H9 (cell line): Measurements from ENCODE around the gene TGOLN2. TPM values are rescaled to one million over a fixed set of nuclear protein-coding genes. Genes with fewer than 3 reads are reported as not detected.

Experiments used
- DNase-seq: peaks from one replicate; pipeline ENCODE4 v3.0.0-alpha.2; 2017
- H2AFZ ChIP-seq: one replicate; pipeline ENCODE4 v1.6.1; 2013; ENCODE audit warnings: mild to moderate bottlenecking, low read length, control low read depth, moderate library complexity
- H2AK5ac ChIP-seq: 2 replicates; pipeline ENCODE4 v1.6.1; 2013; ENCODE audit warnings: low read length, control low read depth, mixed read lengths; ENCODE audit not compliant: insufficient read length
- H2BK120ac ChIP-seq: one replicate; pipeline ENCODE4 v1.6.1; 2013; ENCODE audit warnings: low read depth, mild to moderate bottlenecking, low read length, control low read depth, inconsistent platforms; ENCODE audit not compliant: poor library complexity, severe bottlenecking
- H2BK12ac ChIP-seq: 2 replicates; pipeline ENCODE4 v1.6.1; 2013; ENCODE audit warnings: low read length, control low read depth, mixed read lengths, low read depth; ENCODE audit not compliant: insufficient read length
- H2BK15ac ChIP-seq: 2 replicates; pipeline ENCODE4 v1.6.1; 2013; ENCODE audit warnings: low read depth, low read length, control low read depth
- H2BK20ac ChIP-seq: one replicate; pipeline ENCODE4 v1.6.1; 2013; ENCODE audit warnings: low read depth, mild to moderate bottlenecking, low read length, control low read depth, inconsistent platforms; ENCODE audit not compliant: poor library complexity, severe bottlenecking
- H2BK5ac ChIP-seq: 2 replicates; pipeline ENCODE4 v1.6.1; 2013; ENCODE audit warnings: low read length, control low read depth, mixed read lengths; ENCODE audit not compliant: insufficient read length
- H3K14ac ChIP-seq: 2 replicates; pipeline ENCODE4 v1.6.1; 2013; ENCODE audit warnings: low read length, control low read depth; ENCODE audit not compliant: insufficient read depth
- H3K18ac ChIP-seq: 2 replicates; pipeline ENCODE4 v1.6.1; 2013; ENCODE audit warnings: low read depth, mild to moderate bottlenecking, mixed read lengths, low read length, control low read depth; ENCODE audit not compliant: insufficient read length
- H3K23ac ChIP-seq: 2 replicates; pipeline ENCODE4 v1.6.1; 2013; ENCODE audit warnings: low read length, control low read depth, mixed read lengths, low read depth; ENCODE audit not compliant: insufficient read length
- H3K23me2 ChIP-seq: 2 replicates; pipeline ENCODE4 v1.6.1; 2013; ENCODE audit warnings: low read depth, mild to moderate bottlenecking, mixed read lengths, low read length, control low read depth; ENCODE audit not compliant: insufficient read length, poor library complexity, severe bottlenecking
- H3K27ac ChIP-seq: 2 replicates; pipeline ENCODE4 v1.5.1; 2013; ENCODE audit warnings: low read length, control low read depth, mixed read lengths, low read depth; ENCODE audit not compliant: insufficient read length
- H3K27me3 ChIP-seq: 2 replicates; pipeline ENCODE4 v1.6.1; 2013; ENCODE audit warnings: low read length, control low read depth, inconsistent platforms; ENCODE audit not compliant: insufficient read depth
- H3K4ac ChIP-seq: 2 replicates; pipeline ENCODE4 v1.6.1; 2013; ENCODE audit warnings: low read depth, mild to moderate bottlenecking, control low read depth, inconsistent platforms, low read length, moderate library complexity
- H3K4me1 ChIP-seq: 2 replicates; pipeline ENCODE4 v1.6.1; 2013; ENCODE audit warnings: low read length, control low read depth, inconsistent platforms; ENCODE audit not compliant: insufficient read depth
- H3K4me2 ChIP-seq: 2 replicates; pipeline ENCODE4 v1.6.1; 2013; ENCODE audit warnings: low read length, control low read depth, mixed read lengths; ENCODE audit not compliant: insufficient read length, insufficient read depth
- H3K56ac ChIP-seq: 2 replicates; pipeline ENCODE4 v1.6.1; 2013; ENCODE audit warnings: low read depth, mild to moderate bottlenecking, mixed read lengths, low read length, control low read depth; ENCODE audit not compliant: insufficient read length
- H3K79me1 ChIP-seq: 2 replicates; pipeline ENCODE4 v1.6.1; 2013; ENCODE audit warnings: low read depth, mild to moderate bottlenecking, moderate library complexity, low read length, control low read depth, inconsistent platforms; ENCODE audit not compliant: insufficient read depth, poor library complexity, severe bottlenecking
- H3K79me2 ChIP-seq: 2 replicates; pipeline ENCODE4 v1.6.1; 2013; ENCODE audit warnings: low read length, control low read depth, inconsistent platforms; ENCODE audit not compliant: insufficient read depth
- H3K9ac ChIP-seq: 2 replicates; pipeline ENCODE4 v1.6.1; 2013; ENCODE audit warnings: low read length, control low read depth, mixed read lengths; ENCODE audit not compliant: insufficient read length; ENCODE audit errors: extremely low read depth
- H3K9me3 ChIP-seq: one replicate; pipeline ENCODE4 v1.6.1; 2013; ENCODE audit warnings: low read depth, low read length, inconsistent platforms; ENCODE audit not compliant: control insufficient read depth
- H3T11ph ChIP-seq: one replicate; pipeline ENCODE4 v1.6.1; 2013; ENCODE audit warnings: mild to moderate bottlenecking, low read length, control low read depth, inconsistent platforms
- H4K20me1 ChIP-seq: one replicate; pipeline ENCODE4 v1.6.1; 2013; ENCODE audit not compliant: control insufficient read depth, insufficient read length, insufficient read depth
- H4K5ac ChIP-seq: 2 replicates; pipeline ENCODE4 v1.6.1; 2013; ENCODE audit warnings: low read depth, mild to moderate bottlenecking, mixed read lengths, low read length, control low read depth; ENCODE audit not compliant: insufficient read length
- H4K8ac ChIP-seq: replicated peaks from 2 replicates; pipeline ENCODE4 v1.6.1; 2013; ENCODE audit warnings: low read length, control low read depth, mixed read lengths, low read depth; ENCODE audit not compliant: insufficient read length
- H4K91ac ChIP-seq: 2 replicates; pipeline ENCODE4 v1.6.1; 2013; ENCODE audit warnings: low read depth, mild to moderate bottlenecking, moderate library complexity, mixed read lengths, low read length, control low read depth; ENCODE audit not compliant: insufficient read length
- H3K27ac Mint-ChIP-seq, 3 experiments: 2 replicates in 2 of 3; 3 replicates in 1 of 3; pipeline ENCODE4 v1.8.0; 2020 to 2021; ENCODE audit warnings: mixed read lengths in 3 of 3, mild to moderate bottlenecking in 1 of 3, moderate library complexity in 1 of 3
- H3K27me3 Mint-ChIP-seq: 2 replicates; pipeline ENCODE4 v1.8.0; 2021; ENCODE audit warnings: low read depth, mild to moderate bottlenecking, moderate library complexity, mixed read lengths
- H3K36me3 Mint-ChIP-seq, 3 experiments: 2 replicates in 2 of 3; 3 replicates in 1 of 3; pipeline ENCODE4 v1.8.0; 2020 to 2021; ENCODE audit warnings: low read depth in 3 of 3, mixed read lengths in 3 of 3; ENCODE audit not compliant: insufficient read depth in 1 of 3
- H3K4me1 Mint-ChIP-seq, 2 experiments: 2 replicates each; pipeline ENCODE4 v1.8.0; 2020; ENCODE audit warnings: mixed read lengths in 2 of 2
- H3K4me3 Mint-ChIP-seq, 2 experiments: 2 replicates in 1 of 2; 3 replicates in 1 of 2; pipeline ENCODE4 v1.8.0; 2020 to 2021; ENCODE audit warnings: mild to moderate bottlenecking in 2 of 2, mixed read lengths in 2 of 2, moderate library complexity in 1 of 2
- H3K9me3 Mint-ChIP-seq, 2 experiments: 2 replicates in 1 of 2; 3 replicates in 1 of 2; pipeline ENCODE4 v1.8.0; 2020; ENCODE audit warnings: mild to moderate bottlenecking in 2 of 2, mixed read lengths in 2 of 2, moderate library complexity in 1 of 2
- WGBS: extraction: QIAGEN DNeasy Blood & Tissue Kit; methylation state at CpG from one replicate; pipeline ENCODE4 v1.1.7; 2013; ENCODE audit warnings: missing lambda C conversion rate, low lambda C conversion rate, mixed read lengths; ENCODE audit not compliant: insufficient read length; ENCODE audit errors: extremely low coverage; 5-methylcytosine and 5-hydroxymethylcytosine counted together
- total RNA-seq: library from RNA; stranded (reverse); gene quantifications from 2 replicates; pipeline ENCODE4 v1.2.1, GENCODE V29; 2021
- TF ChIP-seq, protein P1 (sequence below): fragments of 200-600 bp; sonication (generic); conservative IDR thresholded peaks from 3 replicates; pipeline ENCODE4 v1.8.0; 2021; ENCODE audit warnings: antibody characterized with exemption, mild to moderate bottlenecking

Gene TGOLN2
- total RNA-seq, 1 experiment from 2014 or later: 47.8 TPM

- Mint-ChIP-seq H3K4me1 (peaks cover 35 to 44% of the 10 kb centered on the region in 2 experiments), H3K36me3 (peaks cover 21 to 48% (median 41%) of the 10 kb centered on the region in 3 experiments; a peak in 6 of 7 replicates)
- no peak overlapping the region for H3K56ac ChIP-seq
Observed at GRCh38 chr2:85327160-85327821, 498 bp downstream of the TGOLN2 start.

More at GRCh38 chr2:85327160-85327821, 498 bp downstream of the TGOLN2 start:
- H3K9ac ChIP-seq: peak overlapping the region; percentile 80
- H3K27me3 Mint-ChIP-seq: no peaks in the 10 kb centered on the region; the same call in 1 of the 2 replicates
- peak; percentile 41 for DNase-seq
- H2AK5ac ChIP-seq: no peak overlapping the region
- H4K91ac ChIP-seq: no peak overlapping the region
- H3K18ac ChIP-seq: no peak overlapping the region
- no peak overlapping the region for H2BK12ac ChIP-seq
- H2BK120ac ChIP-seq: no peak overlapping the region
- no peaks in the 10 kb centered on the region; a peak in 1 of 5 replicates for H3K9me3 Mint-ChIP-seq
- peaks cover 16% of the 10 kb centered on the region for H3K79me1 ChIP-seq
- peak overlapping the region; percentile 92 for H3K4me2 ChIP-seq
- H3K27ac ChIP-seq: no peak overlapping the region
- no peak overlapping the region for H2BK5ac ChIP-seq
- no peak overlapping the region for H2BK20ac ChIP-seq
- H2BK15ac ChIP-seq: no peak overlapping the region
- no peak overlapping the region for H4K5ac ChIP-seq
- H4K20me1 ChIP-seq: no peaks in the 10 kb centered on the region
- no peak overlapping the region for H4K8ac ChIP-seq
- H3K9me3 ChIP-seq: no peaks in the 10 kb centered on the region
- no CpG with 5 or more reads among the region's 41 CpGs for WGBS
- no peak overlapping the region for H2AFZ ChIP-seq
- H3K27ac Mint-ChIP-seq: peak overlapping the region; percentile 67 to 100 (median 100); a peak in 6 of 7 replicates
- H3K27me3 ChIP-seq: no peaks in the 10 kb centered on the region
- H3K23ac ChIP-seq: no peak overlapping the region
- peak overlapping the region; percentile 74 for H3K14ac ChIP-seq
- peaks cover 18% of the 10 kb centered on the region for H3K23me2 ChIP-seq
- H3K4me3 Mint-ChIP-seq: peak overlapping the region; percentile 90 to 93
- TF ChIP-seq, protein P1, sequence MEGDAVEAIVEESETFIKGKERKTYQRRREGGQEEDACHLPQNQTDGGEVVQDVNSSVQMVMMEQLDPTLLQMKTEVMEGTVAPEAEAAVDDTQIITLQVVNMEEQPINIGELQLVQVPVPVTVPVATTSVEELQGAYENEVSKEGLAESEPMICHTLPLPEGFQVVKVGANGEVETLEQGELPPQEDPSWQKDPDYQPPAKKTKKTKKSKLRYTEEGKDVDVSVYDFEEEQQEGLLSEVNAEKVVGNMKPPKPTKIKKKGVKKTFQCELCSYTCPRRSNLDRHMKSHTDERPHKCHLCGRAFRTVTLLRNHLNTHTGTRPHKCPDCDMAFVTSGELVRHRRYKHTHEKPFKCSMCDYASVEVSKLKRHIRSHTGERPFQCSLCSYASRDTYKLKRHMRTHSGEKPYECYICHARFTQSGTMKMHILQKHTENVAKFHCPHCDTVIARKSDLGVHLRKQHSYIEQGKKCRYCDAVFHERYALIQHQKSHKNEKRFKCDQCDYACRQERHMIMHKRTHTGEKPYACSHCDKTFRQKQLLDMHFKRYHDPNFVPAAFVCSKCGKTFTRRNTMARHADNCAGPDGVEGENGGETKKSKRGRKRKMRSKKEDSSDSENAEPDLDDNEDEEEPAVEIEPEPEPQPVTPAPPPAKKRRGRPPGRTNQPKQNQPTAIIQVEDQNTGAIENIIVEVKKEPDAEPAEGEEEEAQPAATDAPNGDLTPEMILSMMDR: no peak
- H3K4ac ChIP-seq: no peak overlapping the region
- no peak overlapping the region for H3T11ph ChIP-seq
- no peaks in the 10 kb centered on the region; the same call in 1 of the 2 replicates for H3K4me1 ChIP-seq
- peaks cover 8% of the 10 kb centered on the region; the same call in 1 of the 2 replicates for H3K79me2 ChIP-seq
